NCI-H187 treated with DMSO at 0.1 percent for 48 hours (cell line): Measurements from ENCODE around the gene CNBD2.
"Not testable (repeated sequence)": the region's sequence is repeated elsewhere in the genome, so short reads cannot be mapped to it uniquely, and the experiment has no call there.

Experiments
- DNase-seq: peaks from one replicate; lab custom pipeline; 2025; lab: John Stamatoyannopoulos, UW

The CNBD2 gene

GRCh38 chr20:35967979-35968640 is at the start of gene CNBD2:
Gene CNBD2 (plus strand): TSS chr20:35968590. CDS start chr20:35968763, 173 bp downstream.
- no peak for DNase-seq

- no peak for DNase-seq
Measured at GRCh38 chr20:35920523-35920922, 47.9 kb upstream of the CNBD2 start.

GRCh38 chr20:35929301-35929700 is 39.1 kb upstream of the CNBD2 start:
- DNase-seq = no peak

GRCh38 chr20:35934050-35934449 is 34.3 kb upstream of the CNBD2 start:
- DNase-seq = no peak

- DNase-seq = no peak
Measured at GRCh38 chr20:35939264-35939663, 29.1 kb upstream of the CNBD2 start.

- no peak for DNase-seq
Measured at GRCh38 chr20:35941620-35942019, 26.8 kb upstream of the CNBD2 start.

- no peak for DNase-seq
Measured at GRCh38 chr20:35942243-35942642, 26.1 kb upstream of the CNBD2 start.

GRCh38 chr20:35947489-35947888 is 20.9 kb upstream of the CNBD2 start:
- no peak for DNase-seq

GRCh38 chr20:35947907-35948306 is 20.5 kb upstream of the CNBD2 start:
- DNase-seq = no peak

- DNase-seq = no peak
Measured at GRCh38 chr20:35950093-35950492, 18.3 kb upstream of the CNBD2 start.

- DNase-seq = not testable (repeated sequence)
Measured at GRCh38 chr20:35952080-35952479, 16.3 kb upstream of the CNBD2 start.

GRCh38 chr20:35952480-35953386 is 15.7 kb upstream of the CNBD2 start:
- DNase-seq = no peak

- DNase-seq = no peak
Measured at GRCh38 chr20:35953387-35954199, 14.8 kb upstream of the CNBD2 start.

- DNase-seq = peak; percentile 85
Measured at GRCh38 chr20:35954200-35954906, 14.0 kb upstream of the CNBD2 start, which contains the start of gene SCAND1. Gene SCAND1 (minus strand): TSS chr20:35954502. CDS start chr20:35954284, 218 bp downstream.

GRCh38 chr20:35954907-35955251 is 13.5 kb upstream of the CNBD2 start:
- no peak for DNase-seq

- DNase-seq = no peak
Measured at GRCh38 chr20:35956616-35957015, 11.8 kb upstream of the CNBD2 start.

GRCh38 chr20:35959291-35959690 is 9.1 kb upstream of the CNBD2 start:
- not testable (repeated sequence) for DNase-seq

GRCh38 chr20:35963878-35964277 is 4.5 kb upstream of the CNBD2 start:
- DNase-seq = no peak

- no peak for DNase-seq
Measured at GRCh38 chr20:35968930-35969329, 540 bp downstream of the CNBD2 start.

GRCh38 chr20:35971981-35972380 is 3.6 kb downstream of the CNBD2 start:
- DNase-seq = no peak

- no peak for DNase-seq
Measured at GRCh38 chr20:35972462-35972861, 4.1 kb downstream of the CNBD2 start.

- no peak for DNase-seq
Measured at GRCh38 chr20:35974256-35974655, 5.9 kb downstream of the CNBD2 start.
